ENCODE data around the gene CPB2.

The CPB2 gene

GRCh38 chr13:46053162-46054012 is 51.4 kb downstream of the CPB2 start:
- DNase-seq (ENCODE audit: low read depth in 1 of 2, low spot score in 1 of 2): no peak

- peak; percentile 77 to 83 for DNase-seq (ENCODE audit: low read depth in 1 of 2, low spot score in 1 of 2)
These were observed 52.3 kb downstream of the CPB2 start, which contains the start of gene ZC3H13 for GRCh38 chr13:46052319-46053161. Gene ZC3H13, minus strand, starts transcription at chr13:46052746. Its CDS starts 7,239 bp downstream, at chr13:46045507.

- no peak for DNase-seq (ENCODE audit: low read depth in 1 of 2, low spot score in 1 of 2)
These were observed 52.9 kb downstream of the CPB2 start for GRCh38 chr13:46051968-46052318.

- DNase-seq (ENCODE audit: low read depth in 1 of 2, low spot score in 1 of 2): no peak
These were observed 54.1 kb downstream of the CPB2 start for GRCh38 chr13:46050771-46051170.

GRCh38 chr13:46045424-46045823 is 59.4 kb downstream of the CPB2 start:
- no peak for DNase-seq (ENCODE audit: low read depth in 1 of 2, low spot score in 1 of 2)

GRCh38 chr13:46043647-46044046 is 61.2 kb downstream of the CPB2 start:
- DNase-seq (ENCODE audit: low read depth in 1 of 2, low spot score in 1 of 2): no peak

GRCh38 chr13:46041419-46041839 is 63.4 kb downstream of the CPB2 start:
- DNase-seq (ENCODE audit: low read depth in 1 of 2, low spot score in 1 of 2): no peak

- no peak for DNase-seq (ENCODE audit: low read depth in 1 of 2, low spot score in 1 of 2)
These were observed 64.1 kb downstream of the CPB2 start for GRCh38 chr13:46040763-46041162.

GRCh38 chr13:46039411-46040182 is 65.2 kb downstream of the CPB2 start:
- DNase-seq (ENCODE audit: low read depth in 1 of 2, low spot score in 1 of 2): no peak

GRCh38 chr13:46038296-46038695 is 66.5 kb downstream of the CPB2 start:
- DNase-seq (ENCODE audit: low read depth in 1 of 2, low spot score in 1 of 2): no peak

GRCh38 chr13:46035066-46035465 is 69.8 kb downstream of the CPB2 start:
- DNase-seq (ENCODE audit: low read depth in 1 of 2, low spot score in 1 of 2): no peak

GRCh38 chr13:46032341-46032740 is 72.5 kb downstream of the CPB2 start:
- DNase-seq (ENCODE audit: low read depth in 1 of 2, low spot score in 1 of 2): no peak

GRCh38 chr13:46031581-46032263 is 73.1 kb downstream of the CPB2 start:
- DNase-seq (ENCODE audit: low read depth in 1 of 2, low spot score in 1 of 2): no peak

GRCh38 chr13:46025157-46025556 is 79.7 kb downstream of the CPB2 start:
- DNase-seq (ENCODE audit: low read depth in 1 of 2, low spot score in 1 of 2): no peak

- no peak for DNase-seq (ENCODE audit: low read depth in 1 of 2, low spot score in 1 of 2)
These were observed 82.4 kb downstream of the CPB2 start for GRCh38 chr13:46022481-46022880.

- DNase-seq (ENCODE audit: low read depth in 1 of 2, low spot score in 1 of 2): no peak
These were observed 88.6 kb downstream of the CPB2 start for GRCh38 chr13:46016216-46016615.

- DNase-seq (ENCODE audit: low read depth in 1 of 2, low spot score in 1 of 2): no peak
These were observed 89.5 kb downstream of the CPB2 start for GRCh38 chr13:46015366-46015765.

- no peak for DNase-seq (ENCODE audit: low read depth in 1 of 2, low spot score in 1 of 2)
These were observed 92.4 kb downstream of the CPB2 start for GRCh38 chr13:46012404-46012803.

- no peak for DNase-seq (ENCODE audit: low read depth in 1 of 2, low spot score in 1 of 2)
These were observed 94.7 kb downstream of the CPB2 start for GRCh38 chr13:46010148-46010547.

- DNase-seq (ENCODE audit: low read depth in 1 of 2, low spot score in 1 of 2): no peak
These were observed 96.2 kb downstream of the CPB2 start for GRCh38 chr13:46008631-46009030.

Data from stimulated activated CD4-positive, alpha-beta T cell treated with anti-CD3 and anti-CD28 coated beads, Interleukin-15, amount 100 ng/mL, for 1 hour (primary cell).